Measurements from ENCODE around the gene SEMA3C. TPM values are rescaled to one million over a fixed set of nuclear protein-coding genes. Genes with fewer than 3 reads are reported as not detected.

The SEMA3C gene
- total RNA-seq, 2 experiments from 2014 or later = not detected

- no peak for ATAC-seq
- H3K9me3 Mint-ChIP-seq = no peaks in the 10 kb centered on the region
- intact Hi-C loops (cut with micrococcal nuclease) = no loop called here
- POLR2A ChIA-PET = no interaction called here
- no peak overlapping the region for H3K27ac Mint-ChIP-seq
- no peaks in the 10 kb centered on the region for H3K4me1 Mint-ChIP-seq (ENCODE audit: low read depth)
- no peak for TF ChIP-seq CTCF (IDR thresholded peaks at IDR 0.05)
- H3K4me3 Mint-ChIP-seq = no peak overlapping the region
- DNase-seq = no peak
- H3K36me3 Mint-ChIP-seq (ENCODE audit: low read depth) = no peaks in the 10 kb centered on the region
- CTCF ChIA-PET = no interaction called here
- no peaks in the 10 kb centered on the region for H3K27me3 Mint-ChIP-seq
Observed at GRCh38 chr7:80826520-80827238, 92.2 kb downstream of the SEMA3C start.

GRCh38 chr7:80825499-80825898, 93.4 kb downstream of the SEMA3C start:
- ChIA-PET CTCF (no interaction called here), POLR2A (no interaction called here)
- TF ChIP-seq CTCF (IDR thresholded peaks at IDR 0.05) = no peak
- no peak overlapping the region for H3K4me3 Mint-ChIP-seq
- no peaks in the 10 kb centered on the region for H3K9me3 Mint-ChIP-seq
- DNase-seq = no peak
- no peak overlapping the region for H3K27ac Mint-ChIP-seq
- intact Hi-C loops (cut with micrococcal nuclease) = no loop called here
- no peaks in the 10 kb centered on the region for H3K36me3 Mint-ChIP-seq (ENCODE audit: low read depth)
- H3K27me3 Mint-ChIP-seq = no peaks in the 10 kb centered on the region
- ATAC-seq = no peak
- H3K4me1 Mint-ChIP-seq (ENCODE audit: low read depth) = no peaks in the 10 kb centered on the region

- intact Hi-C loops (cut with micrococcal nuclease) = no loop called here
- Mint-ChIP-seq H3K36me3 (ENCODE audit: low read depth) (no peaks in the 10 kb centered on the region), H3K4me1 (ENCODE audit: low read depth) (no peaks in the 10 kb centered on the region), H3K27me3 (no peaks in the 10 kb centered on the region), H3K27ac (no peak overlapping the region), H3K9me3 (no peaks in the 10 kb centered on the region), H3K4me3 (no peak overlapping the region)
- no peak for TF ChIP-seq CTCF (IDR thresholded peaks at IDR 0.05)
- ChIA-PET CTCF (no interaction called here), POLR2A (no interaction called here)
- DNase-seq (no peak), ATAC-seq (no peak)
Observed at GRCh38 chr7:80824253-80824652, 94.6 kb downstream of the SEMA3C start.

- intact Hi-C loops (cut with micrococcal nuclease) = no loop called here
- Mint-ChIP-seq H3K36me3 (ENCODE audit: low read depth) (no peaks in the 10 kb centered on the region), H3K4me3 (no peak overlapping the region), H3K27me3 (no peaks in the 10 kb centered on the region), H3K27ac (no peak overlapping the region), H3K9me3 (no peaks in the 10 kb centered on the region), H3K4me1 (ENCODE audit: low read depth) (no peaks in the 10 kb centered on the region)
- no peak for TF ChIP-seq CTCF (IDR thresholded peaks at IDR 0.05)
- ATAC-seq (no peak), DNase-seq (no peak)
- CTCF ChIA-PET = no interaction called here
- POLR2A ChIA-PET = no interaction called here
Observed at GRCh38 chr7:80823057-80823456, 95.8 kb downstream of the SEMA3C start.

- Mint-ChIP-seq H3K4me1 (ENCODE audit: low read depth) (no peaks in the 10 kb centered on the region), H3K4me3 (no peak overlapping the region), H3K27ac (no peak overlapping the region), H3K27me3 (no peaks in the 10 kb centered on the region), H3K36me3 (ENCODE audit: low read depth) (no peaks in the 10 kb centered on the region), H3K9me3 (no peaks in the 10 kb centered on the region)
- TF ChIP-seq CTCF (IDR thresholded peaks at IDR 0.05) = no peak
- ChIA-PET POLR2A (no interaction called here), CTCF (no interaction called here)
- no peak for ATAC-seq
- no peak for DNase-seq
- intact Hi-C loops (cut with micrococcal nuclease) = no loop called here
Observed at GRCh38 chr7:80821771-80822319, 97.0 kb downstream of the SEMA3C start.
